NB4 (cell line): Measurements from ENCODE around the gene PEG3.

Experiments used
- POLR2A ChIP-seq: IDR thresholded peaks from 2 replicates; pipeline ENCODE4 v1.6.1; 2011; ENCODE audit warnings: mild to moderate bottlenecking; ENCODE audit not compliant: insufficient read length; ENCODE audit errors: extremely low read depth
- TF ChIP-seq, protein P1 (sequence below): IDR thresholded peaks from one replicate; pipeline ENCODE4 v1.5.1; 2012; ENCODE audit warnings: low read depth, low read length

DNA sequence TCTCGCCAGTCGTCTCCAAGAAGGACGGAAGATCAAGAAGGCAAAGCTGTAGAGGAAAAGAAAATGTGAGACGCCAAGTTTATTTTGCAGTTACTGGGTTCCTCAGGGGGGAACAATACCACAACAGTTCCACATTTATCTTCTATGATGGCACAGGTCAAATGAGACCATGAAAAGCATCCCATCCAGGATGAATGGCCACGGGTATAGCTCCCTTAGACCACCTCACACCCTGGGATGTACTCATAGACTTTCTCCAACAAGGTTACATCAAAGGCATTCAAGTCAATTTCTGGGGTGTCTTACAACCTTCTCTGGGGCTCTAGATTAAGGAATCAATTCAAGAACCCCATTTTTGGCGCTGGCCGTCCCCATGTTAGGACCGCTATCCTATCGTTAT, 4.5 kb downstream of the PEG3 start:
- TF ChIP-seq, protein P1, sequence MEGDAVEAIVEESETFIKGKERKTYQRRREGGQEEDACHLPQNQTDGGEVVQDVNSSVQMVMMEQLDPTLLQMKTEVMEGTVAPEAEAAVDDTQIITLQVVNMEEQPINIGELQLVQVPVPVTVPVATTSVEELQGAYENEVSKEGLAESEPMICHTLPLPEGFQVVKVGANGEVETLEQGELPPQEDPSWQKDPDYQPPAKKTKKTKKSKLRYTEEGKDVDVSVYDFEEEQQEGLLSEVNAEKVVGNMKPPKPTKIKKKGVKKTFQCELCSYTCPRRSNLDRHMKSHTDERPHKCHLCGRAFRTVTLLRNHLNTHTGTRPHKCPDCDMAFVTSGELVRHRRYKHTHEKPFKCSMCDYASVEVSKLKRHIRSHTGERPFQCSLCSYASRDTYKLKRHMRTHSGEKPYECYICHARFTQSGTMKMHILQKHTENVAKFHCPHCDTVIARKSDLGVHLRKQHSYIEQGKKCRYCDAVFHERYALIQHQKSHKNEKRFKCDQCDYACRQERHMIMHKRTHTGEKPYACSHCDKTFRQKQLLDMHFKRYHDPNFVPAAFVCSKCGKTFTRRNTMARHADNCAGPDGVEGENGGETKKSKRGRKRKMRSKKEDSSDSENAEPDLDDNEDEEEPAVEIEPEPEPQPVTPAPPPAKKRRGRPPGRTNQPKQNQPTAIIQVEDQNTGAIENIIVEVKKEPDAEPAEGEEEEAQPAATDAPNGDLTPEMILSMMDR, result no peak
- TF ChIP-seq POLR2A, result no peak
